Measurements from ENCODE around the gene PBX1. TPM values are rescaled to one million over a fixed set of nuclear protein-coding genes. Genes with fewer than 3 reads are reported as not detected.

Gene PBX1
- polyA plus RNA-seq, 1 donor (not counting 4 experiments of a cell fraction or from before 2014, with no cell fraction given): 2.2 TPM

- Histone ChIP-seq H3K4me3 (ENCODE audit: control insufficient read depth in 2 of 3, extremely low read depth in 1 of 3, insufficient read depth in 2 of 3, low read depth in 1 of 3, low read length in 3 of 3) (peak overlapping the region in 1 of 3 experiments; percentile 21), H3K27ac (ENCODE audit: control insufficient read depth, insufficient read depth, low read length) (no peak overlapping the region), H3K36me3 (ENCODE audit: control insufficient read depth in 2 of 2, extremely low read depth in 1 of 2, insufficient read depth in 2 of 2, low read length in 2 of 2) (no peaks in the 10 kb centered on the region), H3K4me2 (ENCODE audit: control insufficient read depth, extremely low read depth, insufficient read depth, low read depth, low read length) (peak overlapping the region; percentile 30), H3K9ac (ENCODE audit: control insufficient read depth, extremely low read depth, insufficient read depth, low read length) (no peak overlapping the region), H3K27me3 (ENCODE audit: control insufficient read depth, extremely low read depth, insufficient read depth, low read length) (no peaks in the 10 kb centered on the region), H4K20me1 (ENCODE audit: control insufficient read depth, extremely low read depth, insufficient read depth, low read length) (no peaks in the 10 kb centered on the region), H3K9me3 (ENCODE audit: control insufficient read depth, low read depth, low read length) (no peaks in the 10 kb centered on the region), H2AFZ (ENCODE audit: control insufficient read depth, low read length) (peak overlapping the region; percentile 14), H3K4me1 (ENCODE audit: control insufficient read depth, extremely low read depth, insufficient read depth, low read length) (peaks cover 6% of the 10 kb centered on the region), H3K79me2 (ENCODE audit: control insufficient read depth, insufficient read depth, low read length) (no peaks in the 10 kb centered on the region), H3K9me1 (ENCODE audit: control insufficient read depth, extremely low read depth, insufficient read depth, low read length) (no peaks in the 10 kb centered on the region)
- dilution Hi-C loops (cut with MboI; ENCODE audit: extremely low pct_ligation_motif_present, low sequenced_read_pairs): no loop called here
- TF ChIP-seq EZH2 (IDR thresholded peaks at IDR 0.05; ENCODE audit: low read length): no peak
- no peak for TF ChIP-seq CTCF (optimal IDR thresholded peaks at IDR 0.05 in 1 of 3, IDR thresholded peaks at IDR 0.05 in 1 of 3, conservative IDR thresholded peaks at IDR 0.05 in 1 of 3; ENCODE audit: extremely low read depth in 1 of 3, insufficient read depth in 2 of 3, low read length in 3 of 3)
- FAIRE-seq (no peak), DNase-seq (ENCODE audit: low read depth, low spot score) (no peak)
Observed at GRCh38 chr1:164562947-164563520, 4.0 kb downstream of the PBX1 start.

- peak overlapping the region; percentile 7 for H2AFZ ChIP-seq (ENCODE audit: control insufficient read depth, low read length)
- FAIRE-seq: no peak
Observed at GRCh38 chr1:164563721-164564360, 4.9 kb downstream of the PBX1 start.

More at GRCh38 chr1:164563721-164564360, 4.9 kb downstream of the PBX1 start:
- Histone ChIP-seq H3K27ac (ENCODE audit: control insufficient read depth, insufficient read depth, low read length) (no peak overlapping the region), H3K4me2 (ENCODE audit: control insufficient read depth, extremely low read depth, insufficient read depth, low read depth, low read length) (peak overlapping the region; percentile 23), H3K27me3 (ENCODE audit: control insufficient read depth, extremely low read depth, insufficient read depth, low read length) (no peaks in the 10 kb centered on the region), H3K79me2 (ENCODE audit: control insufficient read depth, insufficient read depth, low read length) (no peaks in the 10 kb centered on the region), H3K9me1 (ENCODE audit: control insufficient read depth, extremely low read depth, insufficient read depth, low read length) (no peaks in the 10 kb centered on the region), H3K9me3 (ENCODE audit: control insufficient read depth, low read depth, low read length) (no peaks in the 10 kb centered on the region), H3K36me3 (ENCODE audit: control insufficient read depth in 2 of 2, extremely low read depth in 1 of 2, insufficient read depth in 2 of 2, low read length in 2 of 2) (no peaks in the 10 kb centered on the region), H3K9ac (ENCODE audit: control insufficient read depth, extremely low read depth, insufficient read depth, low read length) (no peak overlapping the region), H3K4me3 (ENCODE audit: control insufficient read depth in 2 of 3, extremely low read depth in 1 of 3, insufficient read depth in 2 of 3, low read depth in 1 of 3, low read length in 3 of 3) (peak overlapping the region in 1 of 3 experiments; percentile 16), H4K20me1 (ENCODE audit: control insufficient read depth, extremely low read depth, insufficient read depth, low read length) (no peaks in the 10 kb centered on the region), H3K4me1 (ENCODE audit: control insufficient read depth, extremely low read depth, insufficient read depth, low read length) (peaks cover 4% of the 10 kb centered on the region)
- dilution Hi-C loops (cut with MboI; ENCODE audit: extremely low pct_ligation_motif_present, low sequenced_read_pairs): no loop called here
- DNase-seq (ENCODE audit: low read depth, low spot score): no peak
- TF ChIP-seq EZH2 (IDR thresholded peaks at IDR 0.05; ENCODE audit: low read length): no peak
- TF ChIP-seq CTCF (optimal IDR thresholded peaks at IDR 0.05 in 1 of 3, IDR thresholded peaks at IDR 0.05 in 1 of 3, conservative IDR thresholded peaks at IDR 0.05 in 1 of 3; ENCODE audit: extremely low read depth in 1 of 3, insufficient read depth in 2 of 3, low read length in 3 of 3): no peak
